Neural cell (in vitro differentiated cells): ENCODE results near the gene EPHB3. TPM values are rescaled to one million over a fixed set of nuclear protein-coding genes. Genes with fewer than 3 reads are reported as not detected.

ENCODE experiments used
- H2AFZ ChIP-seq: fragments of 200-600, 300-800 bp; sonication (generic), shearing (Covaris generic); 2 replicates; pipeline ENCODE4 v1.6.0; 2014; ENCODE audit warnings: low read depth, mild to moderate bottlenecking, antibody characterized with exemption, low read length, moderate library complexity
- H3F3A ChIP-seq: fragments of 200-600 bp; shearing (Covaris generic); 2 replicates; pipeline ENCODE4 v1.6.1; 2016; ENCODE audit warnings: mild to moderate bottlenecking, moderate library complexity, mixed read lengths, antibody characterized with exemption, low read length; ENCODE audit not compliant: insufficient read depth, poor library complexity, severe bottlenecking
- H3K27ac ChIP-seq: fragments of 200-600, 300-800 bp; sonication (generic), shearing (Covaris generic); 2 replicates; pipeline ENCODE4 v1.5.1; 2014; ENCODE audit warnings: mild to moderate bottlenecking, low read length, moderate library complexity
- H3K27me3 ChIP-seq: fragments of 300-800, 200-600 bp; sonication (generic), shearing (Covaris generic); 2 replicates; pipeline ENCODE4 v1.6.0; 2014; ENCODE audit warnings: mild to moderate bottlenecking, low read depth, low read length, moderate library complexity; ENCODE audit not compliant: insufficient read depth
- H3K36me3 ChIP-seq: fragments of 300-800, 200-600 bp; sonication (generic), shearing (Covaris generic); 2 replicates; pipeline ENCODE4 v1.5.1; 2014; ENCODE audit warnings: mild to moderate bottlenecking, antibody characterized with exemption, low read length, moderate library complexity; ENCODE audit not compliant: insufficient read depth
- H3K4me2 ChIP-seq: fragments of 300-800, 200-600 bp; sonication (generic), shearing (Covaris generic); 2 replicates; pipeline ENCODE4 v1.6.0; 2014; ENCODE audit warnings: mild to moderate bottlenecking, low read length
- H3K4me3 ChIP-seq: fragments of 300-800, 200-600 bp; sonication (generic), shearing (Covaris generic); 2 replicates; pipeline ENCODE4 v1.5.1; 2014; ENCODE audit warnings: mild to moderate bottlenecking, low read length, moderate library complexity
- H3K79me2 ChIP-seq: fragments of 200-600 bp; shearing (Covaris generic); replicated peaks from 2 replicates; pipeline ENCODE4 v1.6.0; 2014; ENCODE audit warnings: mild to moderate bottlenecking, low read length, moderate library complexity; ENCODE audit not compliant: insufficient read depth
- H3K9ac ChIP-seq: fragments of 300-800, 200-600 bp; sonication (generic), shearing (Covaris generic); 2 replicates; pipeline ENCODE4 v1.6.1; 2016; ENCODE audit warnings: mild to moderate bottlenecking, low read length, mixed read lengths
- H3K9me2 ChIP-seq: fragments of 200-600 bp; shearing (Covaris generic); 2 replicates; pipeline ENCODE4 v1.6.1; 2016; ENCODE audit warnings: mild to moderate bottlenecking, low read length, mixed read lengths; ENCODE audit not compliant: insufficient read depth
- H3K9me3 ChIP-seq: fragments of 200-600, 300-800 bp; sonication (generic), shearing (Covaris generic); 2 replicates; pipeline ENCODE4 v1.6.1; 2016; ENCODE audit warnings: mild to moderate bottlenecking, mixed run types, low read length, moderate library complexity, mixed read lengths
- H4K20me1 ChIP-seq: fragments of 200-600 bp; shearing (Covaris generic); 2 replicates; pipeline ENCODE4 v1.6.1; 2016; ENCODE audit warnings: mild to moderate bottlenecking, mixed run types; ENCODE audit not compliant: insufficient read depth
- CTCF ChIP-seq: fragments of 450-650 bp; IDR thresholded peaks from 2 replicates; pipeline ENCODE4 v1.5.1; 2014; ENCODE audit warnings: antibody characterized with exemption, mild to moderate bottlenecking, moderate library complexity; ENCODE audit not compliant: poor library complexity, severe bottlenecking
- EP300 ChIP-seq: fragments of 450-650 bp; conservative IDR thresholded peaks from 2 replicates; pipeline ENCODE4 v1.6.1; 2014; ENCODE audit warnings: antibody characterized with exemption, mild to moderate bottlenecking, moderate library complexity; ENCODE audit not compliant: poor library complexity, severe bottlenecking
- EZH2 ChIP-seq: fragments of 200-600, 300-800 bp; shearing (Covaris generic), sonication (generic); IDR thresholded peaks from 2 replicates; pipeline ENCODE4 v1.6.1; 2014; ENCODE audit warnings: antibody characterized with exemption, low read length, borderline replicate concordance, mild to moderate bottlenecking; ENCODE audit not compliant: insufficient read depth, poor library complexity, severe bottlenecking
- POLR2AphosphoS5 ChIP-seq: IDR thresholded peaks from 2 replicates; pipeline ENCODE4 v1.6.1; 2012
- RAD21 ChIP-seq: fragments of 450-650 bp; conservative IDR thresholded peaks from 2 replicates; pipeline ENCODE4 v1.6.1; 2014; ENCODE audit warnings: antibody characterized with exemption, mild to moderate bottlenecking, moderate library complexity
- SMC3 ChIP-seq: fragments of 450-650 bp; conservative IDR thresholded peaks from 2 replicates; pipeline ENCODE4 v1.6.1; 2014; ENCODE audit warnings: antibody characterized with exemption, mild to moderate bottlenecking, moderate library complexity; ENCODE audit not compliant: poor library complexity
- TAF1 ChIP-seq: IDR thresholded peaks from 2 replicates; pipeline ENCODE4 v1.6.1; 2012; ENCODE audit warnings: low read depth
- polyA plus RNA-seq: library from polyadenylated mRNA; depleted of rRNA; stranded (reverse); fragments of >200 nt; gene quantifications from 2 replicates; pipeline ENCODE4 v1.2.3, GENCODE V29; 2014
- TF ChIP-seq, protein P1 (sequence below): IDR thresholded peaks from 2 replicates; pipeline ENCODE4 v1.6.1; 2012; ENCODE audit warnings: borderline replicate concordance

The EPHB3 gene
- polyA plus RNA-seq, 1 donor from 2014 or later: 4.3 TPM

- Histone ChIP-seq H3K9me2 (no peaks in the 10 kb centered on the region), H3K4me2 (no peak overlapping the region), H3K9ac (no peak overlapping the region), H3K79me2 (no peaks in the 10 kb centered on the region), H3K4me3 (no peak overlapping the region), H4K20me1 (no peaks in the 10 kb centered on the region), H3K36me3 (no peaks in the 10 kb centered on the region), H3K27ac (no peak overlapping the region), H3K9me3 (no peaks in the 10 kb centered on the region), H2AFZ (no peak overlapping the region), H3F3A (no peaks in the 10 kb centered on the region), H3K27me3 (no peaks in the 10 kb centered on the region)
- TF ChIP-seq, protein P1, sequence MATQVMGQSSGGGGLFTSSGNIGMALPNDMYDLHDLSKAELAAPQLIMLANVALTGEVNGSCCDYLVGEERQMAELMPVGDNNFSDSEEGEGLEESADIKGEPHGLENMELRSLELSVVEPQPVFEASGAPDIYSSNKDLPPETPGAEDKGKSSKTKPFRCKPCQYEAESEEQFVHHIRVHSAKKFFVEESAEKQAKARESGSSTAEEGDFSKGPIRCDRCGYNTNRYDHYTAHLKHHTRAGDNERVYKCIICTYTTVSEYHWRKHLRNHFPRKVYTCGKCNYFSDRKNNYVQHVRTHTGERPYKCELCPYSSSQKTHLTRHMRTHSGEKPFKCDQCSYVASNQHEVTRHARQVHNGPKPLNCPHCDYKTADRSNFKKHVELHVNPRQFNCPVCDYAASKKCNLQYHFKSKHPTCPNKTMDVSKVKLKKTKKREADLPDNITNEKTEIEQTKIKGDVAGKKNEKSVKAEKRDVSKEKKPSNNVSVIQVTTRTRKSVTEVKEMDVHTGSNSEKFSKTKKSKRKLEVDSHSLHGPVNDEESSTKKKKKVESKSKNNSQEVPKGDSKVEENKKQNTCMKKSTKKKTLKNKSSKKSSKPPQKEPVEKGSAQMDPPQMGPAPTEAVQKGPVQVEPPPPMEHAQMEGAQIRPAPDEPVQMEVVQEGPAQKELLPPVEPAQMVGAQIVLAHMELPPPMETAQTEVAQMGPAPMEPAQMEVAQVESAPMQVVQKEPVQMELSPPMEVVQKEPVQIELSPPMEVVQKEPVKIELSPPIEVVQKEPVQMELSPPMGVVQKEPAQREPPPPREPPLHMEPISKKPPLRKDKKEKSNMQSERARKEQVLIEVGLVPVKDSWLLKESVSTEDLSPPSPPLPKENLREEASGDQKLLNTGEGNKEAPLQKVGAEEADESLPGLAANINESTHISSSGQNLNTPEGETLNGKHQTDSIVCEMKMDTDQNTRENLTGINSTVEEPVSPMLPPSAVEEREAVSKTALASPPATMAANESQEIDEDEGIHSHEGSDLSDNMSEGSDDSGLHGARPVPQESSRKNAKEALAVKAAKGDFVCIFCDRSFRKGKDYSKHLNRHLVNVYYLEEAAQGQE: no peak
- TF ChIP-seq EZH2 (no peak), CTCF (no peak), RAD21 (no peak), EP300 (no peak), TAF1 (no peak), SMC3 (no peak), POLR2AphosphoS5 (no peak)
These were observed 32.9 kb downstream of the EPHB3 start for GRCh38 chr3:184594371-184595001.

DNA sequence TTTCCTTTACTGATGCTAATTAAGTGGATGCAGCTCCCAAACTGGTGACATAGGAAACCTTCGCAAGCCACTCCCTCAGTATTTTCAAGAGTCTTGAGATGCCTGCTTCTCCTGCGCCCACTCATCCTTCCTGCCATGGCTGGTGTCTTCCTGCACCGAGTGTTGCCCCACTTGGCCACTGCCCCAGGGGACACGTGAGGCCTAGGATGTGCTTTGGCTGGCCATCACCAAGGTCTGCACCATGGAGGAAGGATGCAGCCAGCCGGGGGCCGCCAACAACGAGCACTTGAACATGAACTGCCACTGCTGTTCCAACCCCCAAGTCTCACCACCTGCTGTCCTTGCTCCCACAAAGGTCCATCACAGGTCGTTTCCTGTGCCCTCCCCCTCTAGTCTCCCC, 34.1 kb downstream of the EPHB3 start:
- Histone ChIP-seq H3K4me2 (no peak overlapping the region), H2AFZ (no peak overlapping the region), H3F3A (no peaks in the 10 kb centered on the region), H3K27me3 (peaks cover 6% of the 10 kb centered on the region), H3K79me2 (no peaks in the 10 kb centered on the region), H3K9me2 (no peaks in the 10 kb centered on the region), H3K27ac (no peak overlapping the region), H4K20me1 (no peaks in the 10 kb centered on the region), H3K4me3 (no peak overlapping the region), H3K36me3 (no peaks in the 10 kb centered on the region), H3K9ac (no peak overlapping the region), H3K9me3 (no peaks in the 10 kb centered on the region)
- no peak for TF ChIP-seq EZH2
- TF ChIP-seq, protein P1: no peak
- no peak for TF ChIP-seq POLR2AphosphoS5
